Stimulated activated naive CD4-positive, alpha-beta T cell (primary cell): ENCODE measurements around the gene CD164L2.

Experiments used
- DNase-seq, 6 experiments: peaks; one replicate each; lab custom pipeline; 2025; lab: John Stamatoyannopoulos, UW

Gene CD164L2

DNA sequence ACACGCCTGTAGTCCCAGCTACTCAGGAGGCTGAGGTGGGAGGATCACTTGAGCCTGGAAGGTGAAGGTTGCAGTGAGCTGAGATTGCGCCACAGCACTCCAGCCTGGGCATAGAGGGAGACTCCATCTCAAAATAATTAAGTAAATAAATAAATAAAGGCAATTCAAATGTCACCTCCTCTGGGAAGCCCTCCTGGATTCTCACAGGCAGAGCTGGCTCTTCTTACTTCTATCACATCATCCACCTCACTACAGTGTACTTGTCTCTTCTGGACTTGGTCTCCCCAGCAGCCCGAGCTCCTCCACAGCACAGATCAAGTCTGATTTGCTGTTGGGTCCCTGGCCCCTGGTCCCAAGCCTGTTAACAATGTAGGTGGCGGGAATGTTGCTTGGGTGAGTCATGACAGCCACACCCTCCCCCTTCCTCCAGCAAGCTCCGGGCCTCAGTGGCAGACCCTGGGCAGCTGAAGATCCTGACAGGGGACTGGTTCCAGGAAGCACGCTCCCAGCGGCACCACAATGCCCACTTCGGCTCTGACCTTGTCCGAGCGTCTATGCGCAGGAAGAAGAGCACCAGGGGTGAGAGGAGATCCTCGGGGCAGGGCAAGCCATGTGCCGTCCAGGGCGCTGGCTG, 36.0 kb downstream of the CD164L2 start:
- DNase-seq: no peak

DNA sequence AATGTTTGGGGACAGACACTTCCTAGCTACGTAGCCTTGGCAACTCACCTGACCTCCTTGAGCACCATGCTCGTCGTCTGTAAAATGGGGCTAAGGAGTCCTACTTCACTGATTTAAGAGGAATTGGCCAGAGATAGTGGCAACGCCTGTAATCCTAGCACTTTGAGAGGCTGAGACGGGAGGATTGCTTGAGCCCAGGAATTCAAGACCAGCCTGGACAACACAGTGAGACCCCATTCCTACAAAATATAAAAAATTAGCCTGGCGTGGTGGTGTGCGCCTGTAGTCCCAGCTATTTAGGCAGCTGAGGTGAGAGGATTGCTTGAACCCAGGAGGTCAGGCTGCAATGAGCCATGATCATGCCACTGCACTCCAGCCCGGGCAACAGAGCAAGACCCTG, 36.8 kb downstream of the CD164L2 start:
- no peak for DNase-seq

GRCh38 chr1:27345272-27345671, 37.9 kb downstream of the CD164L2 start:
- DNase-seq: no peak

DNA sequence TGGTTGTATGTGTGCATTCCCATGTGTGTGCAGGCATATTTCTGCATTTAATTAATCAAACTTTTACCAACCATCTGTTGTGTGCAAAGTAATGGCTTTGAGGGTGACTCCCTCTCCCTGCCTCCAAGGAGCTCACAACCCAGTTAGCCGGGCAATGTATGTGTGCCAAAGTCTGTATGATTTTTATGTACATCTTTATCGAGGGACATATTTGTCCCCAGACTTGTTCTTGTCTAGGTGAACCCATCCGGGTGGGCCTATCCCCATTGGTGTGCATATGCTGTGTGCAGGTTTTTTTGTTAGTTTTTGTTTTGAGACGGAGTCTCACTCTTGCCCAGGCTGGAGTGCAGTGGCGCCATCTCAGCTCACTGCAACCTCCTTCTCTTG, 39.5 kb downstream of the CD164L2 start:
- no peak for DNase-seq

- DNase-seq: peak; percentile 56 to 80 (median 70)
Observed at GRCh38 chr1:27342778-27343638, 40.1 kb downstream of the CD164L2 start.

DNA sequence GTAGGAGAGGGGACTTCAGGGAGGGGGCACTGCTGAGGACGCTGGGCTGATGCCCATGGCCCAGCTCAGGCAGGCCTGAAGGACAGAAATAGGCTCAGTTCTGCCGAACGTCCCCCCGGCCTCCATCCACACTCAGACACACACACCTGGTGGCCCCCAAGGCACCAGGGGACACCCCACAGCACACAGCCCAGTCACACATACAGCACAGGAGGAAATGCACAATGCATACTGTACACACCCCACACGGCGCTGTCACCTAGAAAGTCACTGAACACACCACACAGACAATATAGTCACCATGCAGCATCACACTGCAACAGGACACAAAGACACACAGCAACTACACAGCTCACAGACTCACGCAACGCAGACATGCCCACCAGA, 40.7 kb downstream of the CD164L2 start:
- DNase-seq: peak in 2 of 6 experiments; percentile 32 to 40

- peak; percentile 25 to 64 (median 50) for DNase-seq
Observed at GRCh38 chr1:27341525-27342252, 41.4 kb downstream of the CD164L2 start, which contains the start of gene SYTL1. Gene SYTL1 (plus strand): TSS chr1:27342022. CDS start chr1:27345335, 3,313 bp downstream.

GRCh38 chr1:27339213-27339612, 43.9 kb downstream of the CD164L2 start:
- DNase-seq: no peak

GRCh38 chr1:27338751-27339150, 44.4 kb downstream of the CD164L2 start:
- DNase-seq: no peak

DNA sequence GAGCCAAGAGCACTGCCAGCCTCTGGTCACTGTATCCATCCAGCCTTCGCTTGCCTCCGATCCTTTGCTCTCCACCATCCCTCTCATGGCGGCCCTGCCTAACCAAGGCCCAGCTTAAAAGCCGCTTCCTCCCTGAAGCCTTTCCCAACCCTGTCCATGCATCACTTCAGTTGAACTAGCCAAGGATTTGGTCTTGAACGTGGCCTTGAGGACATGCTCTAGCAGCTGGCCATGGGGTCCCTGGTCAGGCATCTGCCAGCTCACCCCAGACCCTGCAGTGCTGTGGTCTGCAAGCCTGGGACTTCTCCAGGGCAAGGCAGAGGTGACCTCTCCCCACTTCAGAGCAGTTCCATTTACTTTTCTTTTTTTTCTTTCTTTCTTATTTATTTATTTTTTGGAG, 46.4 kb downstream of the CD164L2 start:
- DNase-seq: no peak

DNA sequence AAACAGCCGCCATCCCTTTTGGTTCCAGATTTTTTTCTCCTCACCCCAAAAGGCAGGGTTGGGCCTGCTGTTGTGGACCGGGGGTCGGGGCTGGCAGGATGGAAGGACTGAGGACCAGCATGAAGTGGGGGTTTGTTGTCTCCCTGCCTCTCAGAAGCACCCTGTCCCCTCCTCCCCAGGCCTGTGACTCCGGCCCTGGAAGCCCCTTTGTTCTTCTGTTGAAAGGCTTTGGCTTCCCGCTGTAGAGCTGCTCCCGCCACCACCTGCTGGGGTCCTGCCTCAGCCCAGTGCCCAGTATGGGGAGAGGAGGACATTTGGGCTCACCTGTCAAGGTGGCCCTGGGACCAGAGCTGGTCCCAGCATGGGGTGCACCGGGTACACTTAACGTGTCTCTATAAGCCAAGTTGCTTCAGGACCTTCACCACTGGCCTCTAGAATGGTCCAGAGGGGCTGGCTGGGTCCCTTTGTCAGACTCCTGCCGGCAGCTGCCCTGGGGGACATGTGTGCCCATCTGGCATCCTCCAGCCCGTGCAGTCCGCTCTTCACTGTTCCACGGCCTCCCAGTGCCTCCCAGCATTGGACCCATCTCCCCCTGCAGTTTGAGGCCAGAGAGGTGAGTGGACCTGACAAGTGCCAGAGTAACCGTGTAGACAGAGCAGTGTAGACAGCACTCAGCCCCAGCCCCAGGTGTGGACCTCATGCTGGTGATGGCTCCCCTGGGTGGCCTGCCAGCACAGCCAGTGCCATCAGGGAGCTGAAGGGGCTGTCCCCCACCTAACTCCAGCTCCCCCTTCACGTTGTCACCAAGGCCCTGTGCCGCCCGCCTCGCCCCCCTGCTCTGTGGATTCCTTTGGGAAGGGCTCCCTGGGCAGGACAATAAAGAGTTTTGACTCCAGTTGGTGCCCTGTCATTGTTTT, 47.4 kb downstream of the CD164L2 start:
- DNase-seq: no peak

DNA sequence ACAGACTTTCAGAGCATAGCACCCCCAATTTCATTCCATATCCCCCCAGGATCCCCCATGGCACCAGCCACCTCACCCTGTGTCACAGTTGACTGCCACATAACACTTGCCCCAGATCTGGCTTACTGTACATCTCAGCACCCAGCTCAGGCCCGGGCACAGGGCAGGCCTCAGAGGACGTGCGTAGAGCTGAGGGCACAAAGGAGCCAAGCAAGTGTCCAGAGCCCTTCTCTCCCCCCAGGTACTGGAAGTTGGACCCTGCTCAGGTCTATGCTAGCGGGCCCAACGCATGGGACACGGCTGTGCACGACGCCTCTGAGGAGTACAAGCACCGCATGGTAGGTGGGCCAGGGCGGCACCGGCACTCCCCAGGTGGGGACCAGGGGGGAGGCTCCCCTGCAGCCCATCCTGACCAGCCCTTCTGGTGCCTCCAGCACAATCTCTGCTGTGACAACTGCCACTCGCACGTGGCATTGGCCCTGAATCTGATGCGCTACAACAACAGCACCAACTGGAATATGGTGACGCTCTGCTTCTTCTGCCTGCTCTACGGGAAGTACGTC, 49.3 kb downstream of the CD164L2 start:
- DNase-seq: no peak

DNA sequence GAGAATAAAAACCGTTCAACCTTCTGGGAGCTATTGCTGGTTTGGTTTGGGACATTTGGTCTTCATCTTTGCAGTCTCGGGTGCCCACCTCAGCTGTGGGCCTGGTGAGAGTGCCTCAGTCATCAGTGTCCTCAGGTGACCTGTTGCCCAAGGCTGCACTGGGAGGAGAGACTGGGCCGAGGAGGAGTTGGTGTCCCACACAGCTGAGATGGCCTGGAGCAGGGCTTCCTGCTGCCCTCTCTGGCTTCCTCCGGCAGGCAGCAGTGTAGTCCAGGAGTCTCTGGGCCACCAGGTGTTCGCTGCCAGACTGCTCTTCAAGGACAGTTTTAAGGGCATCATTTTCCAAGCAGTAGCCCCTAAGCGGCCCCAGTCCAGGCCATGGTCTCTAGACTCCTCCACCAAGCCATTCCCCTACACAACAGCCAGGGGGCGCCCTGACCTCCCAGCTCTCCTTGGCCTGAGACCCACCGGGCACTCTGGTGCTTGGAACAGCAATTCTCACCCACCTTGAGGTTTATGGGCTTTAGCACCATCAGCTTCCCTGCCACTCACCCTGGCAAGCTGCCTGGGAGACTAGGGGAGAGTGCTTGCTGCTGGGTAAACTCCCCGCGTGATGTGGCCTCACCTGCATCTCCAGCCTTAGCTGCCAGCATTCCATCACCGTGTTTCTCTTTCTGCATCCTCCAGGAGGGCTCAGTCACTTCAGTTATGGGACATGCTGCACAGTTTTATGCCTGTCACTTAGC, 50.4 kb downstream of the CD164L2 start:
- DNase-seq: peak in 5 of 6 experiments; percentile 30 to 63 (median 43)

- DNase-seq: no peak
Observed at GRCh38 chr1:27331922-27332321, 51.2 kb downstream of the CD164L2 start.

DNA sequence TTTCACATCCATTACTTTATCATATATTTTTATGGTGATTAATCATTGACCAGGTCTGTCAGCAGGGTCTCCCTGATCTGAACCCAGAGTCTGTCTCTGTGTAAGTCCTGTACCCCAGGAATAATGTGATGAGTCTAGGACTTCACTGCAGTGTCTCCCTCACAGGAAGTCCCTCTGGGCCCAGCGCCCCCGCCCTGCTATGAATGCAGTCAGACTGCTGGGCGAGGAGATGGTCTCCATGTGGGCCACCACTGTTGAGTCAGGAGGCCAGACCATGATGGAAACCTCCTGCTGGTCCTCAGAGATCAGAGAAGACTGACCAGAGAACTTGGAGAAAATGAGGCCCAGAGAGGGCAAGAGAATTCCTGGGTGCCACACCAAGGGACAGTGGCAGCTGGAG, 51.7 kb downstream of the CD164L2 start:
- DNase-seq: no peak

DNA sequence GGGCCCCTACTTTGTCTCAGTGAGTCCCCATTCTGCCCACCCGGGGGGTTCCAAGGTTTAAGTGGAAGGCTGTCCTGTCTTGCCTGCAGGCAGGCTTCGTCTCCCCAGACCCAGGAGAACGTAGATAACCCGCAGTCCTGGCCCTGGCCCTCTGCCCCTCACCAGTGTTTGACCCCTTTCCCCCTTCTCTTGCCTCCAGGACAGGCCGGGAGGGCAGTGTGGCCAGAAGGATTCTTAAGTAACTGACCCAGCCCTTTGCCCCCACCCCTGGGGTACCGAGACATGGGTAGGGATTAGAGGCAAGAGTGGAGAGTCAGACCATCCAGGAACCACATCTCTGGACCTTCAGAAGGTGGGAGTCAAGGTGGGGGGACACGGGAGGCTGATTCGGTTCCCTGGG, 52.3 kb downstream of the CD164L2 start:
- DNase-seq: no peak
